Fibroblast of skin of left biceps (primary cell): ENCODE data around the gene SEC14L5.

ENCODE experiments used
- DNase-seq, 2 experiments: peaks; one replicate each; pipeline ENCODE4 v3.0.0-alpha.2; 2013; ENCODE audit warnings: low read depth in 2 of 2

The SEC14L5 gene

GRCh38 chr16:4984174-4984990, 26.3 kb downstream of the SEC14L5 start:
- DNase-seq, result no peak

DNA sequence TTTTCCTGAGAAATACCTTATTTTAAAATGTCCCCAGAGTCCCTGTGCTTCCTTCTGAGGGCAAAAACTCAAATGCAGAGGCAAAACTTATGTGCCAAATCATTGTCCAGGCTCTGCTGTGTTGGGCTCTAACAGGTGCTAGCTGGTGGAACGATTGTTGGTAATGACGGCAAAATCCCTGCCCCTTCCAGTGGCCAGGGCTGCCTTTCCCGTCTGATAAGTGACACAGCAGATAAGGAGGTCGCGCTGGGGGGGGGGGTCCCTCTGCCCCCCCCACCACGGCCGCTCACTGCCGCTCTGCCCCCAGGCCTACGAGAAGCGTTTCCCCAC, 29.1 kb downstream of the SEC14L5 start:
- no peak for DNase-seq

DNA sequence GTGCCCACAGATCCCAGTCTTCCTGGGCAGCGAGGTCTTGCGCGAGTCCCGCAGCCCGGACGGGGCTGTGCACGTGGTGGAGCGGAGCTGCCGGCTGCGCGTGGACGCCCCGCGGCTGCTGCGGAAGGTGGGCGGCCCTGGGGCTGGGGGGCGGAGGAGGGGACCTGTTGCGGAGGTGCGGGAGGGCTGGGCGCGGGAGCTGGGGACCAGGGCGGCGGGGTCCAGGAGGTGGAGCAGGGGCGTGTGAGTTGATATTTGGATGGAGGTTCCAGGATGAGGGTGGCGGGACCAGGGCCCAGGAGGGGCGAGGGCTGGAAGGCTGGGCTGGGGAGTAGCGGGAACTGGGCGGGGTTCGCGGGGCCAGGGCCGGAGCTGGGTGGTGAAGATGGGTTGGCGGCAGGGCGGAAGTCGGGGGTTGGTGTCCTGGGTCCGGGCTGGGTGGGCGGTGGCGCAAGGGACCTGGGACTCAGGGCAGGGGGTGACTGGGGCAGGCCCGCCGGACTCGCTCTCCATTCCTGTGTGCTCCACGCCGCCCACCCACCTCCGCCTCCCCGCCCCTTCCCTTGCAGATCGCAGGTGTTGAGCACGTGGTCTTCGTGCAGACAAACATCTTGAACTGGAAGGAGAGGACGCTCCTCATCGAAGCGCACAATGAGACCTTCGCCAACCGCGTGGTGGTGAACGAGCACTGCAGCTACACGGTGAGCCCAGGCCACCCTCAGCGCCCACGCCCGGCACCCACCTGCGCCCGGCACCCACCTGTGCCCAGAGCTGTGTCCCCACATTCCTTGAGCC, 29.6 kb downstream of the SEC14L5 start:
- DNase-seq, result no peak

DNA sequence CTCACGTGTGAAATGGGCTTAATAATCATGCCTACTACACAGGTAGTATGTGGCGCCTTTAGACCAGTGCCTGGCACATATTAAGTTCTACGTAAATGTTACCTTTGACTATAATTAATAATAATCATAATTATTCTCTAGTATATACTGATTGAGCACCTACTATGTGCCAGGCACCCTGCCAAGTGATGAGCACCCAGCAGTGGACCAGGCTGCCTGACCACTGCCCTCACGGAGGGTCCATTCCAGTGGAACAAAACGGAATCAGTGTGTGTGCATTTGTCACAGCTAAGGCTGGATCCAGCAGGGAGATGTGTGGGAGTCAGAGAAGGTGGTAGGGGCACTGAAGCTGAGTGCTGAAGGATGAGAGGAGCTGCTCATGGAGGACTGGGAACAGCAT, 30.5 kb downstream of the SEC14L5 start:
- DNase-seq, result no peak

DNA sequence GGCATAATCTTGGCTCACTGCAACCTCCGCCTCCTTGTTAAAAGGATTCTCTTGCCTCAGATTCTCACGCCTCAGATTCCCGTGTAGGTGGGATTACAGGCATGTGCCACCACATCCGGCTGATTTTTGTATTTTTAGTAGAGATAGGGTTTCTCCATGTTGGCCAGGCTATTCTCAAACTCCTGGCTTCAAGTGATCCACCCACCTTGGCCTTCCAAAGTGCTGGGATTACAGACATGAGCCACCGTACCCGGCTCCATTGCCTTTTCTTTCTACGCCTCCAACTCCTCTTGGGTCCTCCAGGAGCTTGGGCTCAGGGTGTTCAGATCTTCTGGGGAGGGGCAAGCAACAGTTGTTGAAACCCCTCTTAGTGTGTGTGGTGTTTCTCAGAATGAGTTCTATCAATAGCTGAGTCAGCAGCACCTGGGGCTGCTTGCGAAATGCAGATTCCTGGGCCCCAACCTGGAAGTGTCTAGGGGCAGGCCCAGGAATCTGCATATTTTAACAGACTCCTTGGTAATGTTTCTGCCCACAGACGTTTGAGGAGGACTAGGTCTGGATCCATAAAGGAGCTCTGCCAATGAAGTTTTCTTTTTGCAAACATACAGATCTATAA, 31.4 kb downstream of the SEC14L5 start:
- DNase-seq, result no peak

- no peak for DNase-seq
Measured at GRCh38 chr16:4990415-4990814, 32.3 kb downstream of the SEC14L5 start.

GRCh38 chr16:4991754-4992153, 33.6 kb downstream of the SEC14L5 start:
- no peak for DNase-seq

DNA sequence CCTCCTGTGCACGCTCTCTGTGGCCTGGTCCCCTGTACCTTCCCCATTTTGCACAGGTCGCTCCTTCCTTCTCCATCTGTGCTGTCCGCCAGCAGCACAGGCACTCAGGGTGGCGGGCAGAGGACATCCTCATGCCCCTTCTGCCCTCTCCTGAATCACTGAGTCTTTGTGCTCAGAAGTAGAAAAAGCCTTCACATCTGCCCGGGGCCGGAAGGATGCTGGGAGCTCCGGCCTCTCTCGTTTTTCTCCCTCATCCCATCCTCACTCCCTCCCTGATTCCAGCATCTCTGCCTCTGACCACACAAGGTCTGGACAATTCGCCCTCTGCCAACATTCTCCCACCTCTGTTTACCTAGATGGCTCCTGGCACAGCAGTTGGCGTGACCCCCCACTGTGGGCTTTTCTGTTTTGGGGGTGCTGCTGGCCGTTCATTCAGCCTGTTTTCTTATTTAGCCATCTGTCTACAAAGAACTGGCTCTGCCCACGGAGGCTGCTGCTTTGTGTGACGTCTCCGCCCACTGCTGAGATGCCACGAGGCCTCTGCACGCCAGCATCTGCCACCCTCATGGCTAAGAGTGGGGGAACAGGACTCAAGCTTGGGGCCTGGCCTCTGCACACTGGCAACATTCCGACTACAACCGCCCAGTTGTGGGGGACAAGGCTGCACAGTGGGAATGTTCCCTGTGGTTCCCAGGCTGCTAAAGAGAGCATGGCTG, 36.7 kb downstream of the SEC14L5 start:
- no peak for DNase-seq

DNA sequence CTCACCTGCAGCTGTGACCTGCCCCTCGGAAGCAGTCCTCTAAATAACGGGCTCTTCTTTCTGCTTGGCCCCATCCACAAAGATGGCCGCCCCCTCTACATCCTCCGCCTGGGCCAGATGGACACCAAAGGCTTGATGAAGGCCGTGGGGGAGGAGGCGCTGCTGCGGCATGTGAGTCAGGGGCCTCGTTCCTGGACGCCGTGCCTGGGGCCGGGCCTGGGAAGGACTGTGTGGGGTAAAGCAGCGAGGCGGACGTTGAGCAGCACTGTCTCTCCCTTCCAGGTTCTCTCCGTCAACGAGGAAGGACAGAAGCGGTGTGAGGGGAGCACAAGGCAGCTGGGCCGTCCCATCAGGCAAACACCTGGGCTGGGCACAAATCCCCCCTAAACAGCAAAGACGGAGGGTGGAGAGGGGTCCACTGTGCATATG, 42.5 kb downstream of the SEC14L5 start:
- DNase-seq, result no peak

DNA sequence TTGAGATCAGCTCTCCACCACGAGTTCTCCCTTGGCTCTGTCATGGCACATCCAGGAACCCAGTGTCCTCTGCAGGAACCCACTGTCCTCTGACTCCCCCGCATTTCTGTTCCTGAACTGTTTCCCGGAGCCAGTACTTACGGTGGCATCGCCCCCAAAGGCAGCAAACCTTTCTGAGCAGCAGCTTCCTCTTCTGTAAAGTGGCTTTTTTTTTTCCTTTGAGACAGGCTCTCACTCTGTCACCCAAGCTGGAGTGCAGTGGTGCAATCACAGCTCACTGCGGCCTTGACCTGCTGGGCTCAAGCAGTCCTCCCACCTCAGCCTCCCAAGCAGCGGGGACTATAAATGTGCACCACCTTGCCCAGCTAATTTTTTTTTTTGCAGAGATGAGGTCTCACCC, 43.4 kb downstream of the SEC14L5 start:
- no peak for DNase-seq

DNA sequence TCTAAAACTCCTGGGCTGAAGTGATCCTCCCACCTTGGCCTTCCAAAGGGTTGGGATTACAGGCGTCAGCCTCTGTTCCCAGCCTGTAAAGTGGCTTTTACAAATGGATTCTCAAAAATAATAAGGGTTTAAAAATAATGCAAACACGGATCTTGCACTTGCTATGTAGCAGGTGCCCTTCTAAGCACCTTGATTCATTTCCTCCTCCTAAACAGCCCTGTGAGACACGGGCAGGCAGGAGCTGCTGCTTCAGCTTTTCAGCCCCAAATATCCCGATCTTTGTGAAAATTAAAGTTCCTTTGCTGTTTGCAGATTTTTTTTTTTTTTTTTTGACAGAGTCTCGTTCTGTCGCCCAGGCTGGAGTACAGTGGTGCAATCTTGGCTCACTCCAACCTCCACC, 43.9 kb downstream of the SEC14L5 start:
- DNase-seq, result no peak

DNA sequence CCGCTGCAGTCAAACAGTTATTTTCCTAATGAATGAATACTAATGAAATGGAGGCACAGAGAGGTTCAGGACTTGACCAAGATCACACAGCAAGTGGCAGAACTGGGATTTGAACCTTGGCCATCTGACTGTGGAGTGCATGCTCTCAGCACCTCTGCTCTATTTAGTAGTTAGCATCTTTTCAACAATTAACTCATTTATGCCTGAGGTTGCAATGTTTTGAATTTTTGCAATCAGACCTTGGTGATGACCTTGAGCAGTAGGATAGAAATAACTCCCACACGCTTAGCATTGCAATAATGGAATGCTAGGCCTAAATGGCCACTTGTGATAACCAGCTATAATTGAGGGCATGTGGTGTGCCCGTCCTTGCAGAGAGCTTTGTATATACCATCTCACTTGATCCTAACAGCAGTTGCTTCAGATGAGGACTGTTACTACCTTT, 44.6 kb downstream of the SEC14L5 start:
- DNase-seq, result no peak

DNA sequence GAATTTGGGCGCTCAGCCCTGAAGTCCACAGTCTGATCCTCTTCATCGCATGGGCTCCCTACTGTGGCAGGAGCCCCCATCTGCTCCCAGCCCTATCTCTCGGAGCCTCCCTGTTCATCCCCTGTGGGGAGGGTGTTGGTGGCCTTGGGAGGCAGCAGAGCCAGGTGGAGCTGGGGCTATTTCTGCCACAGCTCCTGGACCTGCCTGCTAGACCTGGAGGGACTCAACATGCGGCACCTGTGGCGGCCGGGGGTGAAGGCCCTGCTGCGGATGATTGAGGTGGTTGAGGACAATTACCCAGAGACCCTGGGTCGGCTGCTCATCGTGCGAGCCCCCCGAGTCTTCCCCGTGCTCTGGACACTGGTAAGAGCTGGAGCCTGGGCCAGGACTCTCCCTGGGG, 45.1 kb downstream of the SEC14L5 start:
- DNase-seq, result no peak

DNA sequence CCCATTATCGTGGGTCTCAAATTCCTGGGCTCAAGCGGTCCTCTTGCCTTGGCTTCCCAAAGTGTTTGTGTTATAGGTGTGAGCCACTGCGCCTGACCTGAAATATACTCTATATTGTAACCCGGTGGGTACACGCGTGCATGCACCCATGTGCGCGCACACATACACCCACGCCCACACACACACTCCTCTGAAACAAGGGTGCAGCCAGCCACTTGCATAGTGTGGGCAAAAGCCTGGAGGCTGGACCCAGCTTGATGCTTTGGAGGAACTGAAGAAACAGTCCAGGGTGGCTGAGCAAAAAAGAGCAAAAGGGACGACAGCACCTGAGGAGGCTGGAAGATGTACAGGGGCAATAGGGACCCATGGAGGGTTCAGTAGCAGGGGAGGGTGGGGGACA, 45.7 kb downstream of the SEC14L5 start:
- DNase-seq, result no peak

GRCh38 chr16:5004311-5004710, 46.2 kb downstream of the SEC14L5 start:
- no peak for DNase-seq

DNA sequence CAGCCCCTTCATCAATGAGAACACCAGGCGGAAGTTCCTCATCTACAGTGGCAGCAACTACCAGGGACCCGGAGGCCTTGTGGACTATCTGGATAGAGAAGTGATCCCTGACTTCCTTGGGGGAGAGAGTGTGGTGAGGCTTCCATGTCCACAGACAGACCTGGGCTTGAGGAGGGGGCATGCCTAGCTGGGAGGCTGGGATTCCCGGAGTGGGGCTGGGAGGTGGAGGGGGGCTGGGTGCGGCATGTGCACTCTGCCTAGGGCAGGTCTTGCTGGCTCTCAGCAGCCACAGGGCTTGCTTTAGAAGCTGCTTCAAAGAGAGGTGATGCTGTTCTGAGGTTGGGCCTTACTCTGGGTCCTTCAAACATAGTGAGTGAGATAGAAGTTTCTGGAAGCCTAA, 47.8 kb downstream of the SEC14L5 start:
- DNase-seq, result no peak

DNA sequence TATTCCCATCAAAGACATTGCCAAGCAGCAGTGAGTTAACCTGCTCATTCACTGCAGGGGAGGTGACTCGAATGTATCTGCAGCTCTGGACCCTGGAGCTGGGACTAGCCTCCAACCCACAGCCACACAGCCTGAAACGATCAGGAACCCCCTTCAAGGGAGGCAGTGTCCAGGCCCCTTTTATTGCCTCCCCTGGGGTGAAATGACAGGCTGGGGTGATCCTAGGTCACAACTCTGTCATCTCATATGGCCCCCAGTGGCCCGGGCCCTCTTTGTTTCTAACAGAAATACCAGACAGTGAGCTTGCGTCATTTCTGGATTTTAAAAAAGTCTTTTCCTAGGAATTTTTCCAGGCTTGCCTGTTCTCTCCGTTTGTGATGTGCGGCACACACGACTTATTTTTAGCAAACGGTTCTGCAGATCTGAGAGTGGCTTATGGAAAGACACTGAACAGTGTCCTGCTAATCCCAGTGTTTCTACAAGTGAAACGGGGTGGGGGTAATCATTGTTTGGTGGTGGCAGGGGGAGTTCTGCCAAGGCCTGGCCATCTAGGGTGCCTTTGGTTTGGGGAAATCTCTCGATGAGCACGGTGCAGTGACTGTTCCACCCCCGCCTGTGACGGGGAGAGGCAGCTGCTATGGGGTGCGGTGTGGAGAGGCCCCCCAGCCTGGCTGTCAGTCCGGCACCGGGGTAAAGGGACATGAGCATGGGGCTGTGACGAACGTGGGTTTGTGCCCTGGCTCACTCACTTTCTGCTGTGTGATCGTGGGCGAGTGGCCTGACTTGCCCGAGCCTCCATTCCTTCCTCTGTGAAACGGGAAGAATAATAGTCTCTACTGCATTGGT, 48.4 kb downstream of the SEC14L5 start:
- DNase-seq, result no peak

GRCh38 chr16:5007256-5007655, 49.1 kb downstream of the SEC14L5 start:
- no peak for DNase-seq

DNA sequence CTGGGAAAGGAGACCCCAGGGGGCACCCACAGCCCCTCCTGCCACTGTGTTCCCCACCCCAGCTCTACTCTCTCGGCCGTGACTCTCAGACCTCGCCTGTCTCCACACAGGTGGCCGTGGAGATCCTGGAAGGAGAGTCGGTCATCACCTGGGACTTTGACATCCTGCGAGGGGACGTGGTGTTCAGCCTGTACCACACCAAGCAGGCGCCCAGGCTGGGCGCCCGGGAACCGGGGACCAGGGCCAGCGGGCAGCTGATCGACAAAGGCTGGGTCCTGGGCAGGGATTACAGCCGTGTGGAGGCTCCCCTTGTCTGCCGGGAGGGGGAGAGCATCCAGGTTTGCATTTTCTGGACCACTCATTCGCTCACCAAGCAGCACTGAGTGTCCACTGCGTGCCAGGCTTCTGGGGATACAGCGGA, 50.2 kb downstream of the SEC14L5 start:
- no peak for DNase-seq

DNA sequence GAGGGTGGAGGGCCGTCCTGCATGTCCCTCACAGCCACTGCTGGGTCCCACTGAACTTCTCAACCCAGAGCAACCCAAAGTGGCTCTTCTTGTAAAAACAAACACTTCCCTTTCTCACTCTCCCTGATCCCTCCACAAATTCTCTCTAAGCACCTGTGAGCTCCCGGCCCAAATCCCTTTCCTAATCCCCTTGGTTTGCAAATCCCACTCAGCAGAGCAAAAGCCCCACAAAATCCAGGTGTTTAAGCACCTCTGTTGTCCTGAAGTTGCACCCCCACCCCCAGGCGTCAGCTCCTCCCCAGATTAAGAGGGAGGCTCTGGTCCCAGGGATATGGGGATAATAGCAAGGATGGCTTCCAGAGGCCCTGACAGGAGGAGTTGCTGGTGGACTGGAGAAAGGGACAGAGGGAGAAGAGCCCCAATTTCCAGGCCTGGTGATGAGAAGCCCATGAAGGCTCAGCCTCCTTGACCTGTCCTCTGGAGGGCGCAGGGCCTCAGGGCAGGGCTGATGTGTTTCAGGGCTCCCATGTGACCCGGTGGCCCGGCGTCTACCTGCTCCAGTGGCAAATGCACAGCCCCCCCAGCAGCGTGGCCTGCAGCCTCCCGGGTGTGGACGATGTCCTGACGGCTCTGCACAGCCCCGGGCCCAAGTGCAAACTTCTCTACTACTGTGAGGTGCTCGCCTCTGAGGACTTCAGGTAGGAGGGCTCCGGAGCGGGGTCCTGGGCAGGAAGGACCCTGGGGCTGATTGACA, 52.6 kb downstream of the SEC14L5 start:
- DNase-seq, result no peak
